ENCODE results near the gene CADM1. TPM values are rescaled to one million over a fixed set of nuclear protein-coding genes. Genes with fewer than 3 reads are reported as not detected.

Gene CADM1
- total and polyA plus RNA-seq, 9 of the 15 experiments (the other 6 are each of a cell fraction or from before 2014, with no cell fraction given) = 0.42 TPM; not detected in 8

- intact Hi-C loops (cut with micrococcal nuclease) (no loop called here), in situ Hi-C loops (cut with MboI) (no loop called here)
- FAIRE-seq (no peak), ATAC-seq (no peak), DNase-seq (ENCODE audit: extremely low read depth in 1 of 4, low spot score in 3 of 4) (no peak)
- Histone ChIP-seq H3K27ac (ENCODE audit: extremely low read depth, low read depth, low read length) (no peak overlapping the region), H3K4me3 (no peak overlapping the region), H3K36me3 (ENCODE audit: control insufficient read depth, insufficient read depth, low read length) (no peaks in the 10 kb centered on the region), H2AFZ (ENCODE audit: low read depth, low read length) (no peak overlapping the region), H4K20me1 (replicated peaks; ENCODE audit: control insufficient read depth, insufficient read depth, low read length) (no peaks in the 10 kb centered on the region), H3K9me3 (replicated peaks; ENCODE audit: control insufficient read depth, insufficient read depth, low read depth, low read length) (no peaks in the 10 kb centered on the region), H3K4me2 (ENCODE audit: insufficient read depth, low read length) (no peak overlapping the region), H3K9ac (ENCODE audit: insufficient read depth in 1 of 2, low read depth in 2 of 2, low read length in 2 of 2) (no peak overlapping the region), H3K4me1 (replicated peaks in 1 of 2; ENCODE audit: control insufficient read depth in 2 of 2, insufficient read depth in 2 of 2, low read length in 2 of 2) (no peaks in the 10 kb centered on the region), H3K79me2 (ENCODE audit: control insufficient read depth, insufficient read depth, low read length) (no peaks in the 10 kb centered on the region), H3K9me1 (ENCODE audit: control insufficient read depth, insufficient read depth, low read length) (no peaks in the 10 kb centered on the region), H3K27me3 (ENCODE audit: control insufficient read depth in 2 of 2, insufficient read depth in 2 of 2, low read length in 2 of 2) (peaks cover 3 to 4% of the 10 kb centered on the region in 2 experiments; a peak in 3 of 5 replicates)
- ChIA-PET POLR2A (no interaction called here), CTCF (ENCODE audit: low intra/inter-chr PET ratio) (no interaction called here)
- BruUV-seq (replicated peaks) = no TSS peak
- WGBS (ENCODE audit: insufficient coverage, low coverage, missing lambda C conversion rate) = 0% methylated on average over 6 of the region's 6 CpGs
- TF ChIP-seq ZNF551 (CRISPR knock-in tag; IDR thresholded peaks at IDR 0.05) = no peak
- no peak for TF ChIP-seq GABPB2 (CRISPR knock-in tag; conservative IDR thresholded peaks at IDR 0.05)
- TF ChIP-seq ZNF311 (CRISPR knock-in tag; IDR thresholded peaks at IDR 0.05) = no peak
- TF ChIP-seq ZSCAN32 (CRISPR knock-in tag; IDR thresholded peaks at IDR 0.05) = no peak
- TF ChIP-seq ARID2 (IDR thresholded peaks at IDR 0.05) = no peak
- TF ChIP-seq, protein P1, sequence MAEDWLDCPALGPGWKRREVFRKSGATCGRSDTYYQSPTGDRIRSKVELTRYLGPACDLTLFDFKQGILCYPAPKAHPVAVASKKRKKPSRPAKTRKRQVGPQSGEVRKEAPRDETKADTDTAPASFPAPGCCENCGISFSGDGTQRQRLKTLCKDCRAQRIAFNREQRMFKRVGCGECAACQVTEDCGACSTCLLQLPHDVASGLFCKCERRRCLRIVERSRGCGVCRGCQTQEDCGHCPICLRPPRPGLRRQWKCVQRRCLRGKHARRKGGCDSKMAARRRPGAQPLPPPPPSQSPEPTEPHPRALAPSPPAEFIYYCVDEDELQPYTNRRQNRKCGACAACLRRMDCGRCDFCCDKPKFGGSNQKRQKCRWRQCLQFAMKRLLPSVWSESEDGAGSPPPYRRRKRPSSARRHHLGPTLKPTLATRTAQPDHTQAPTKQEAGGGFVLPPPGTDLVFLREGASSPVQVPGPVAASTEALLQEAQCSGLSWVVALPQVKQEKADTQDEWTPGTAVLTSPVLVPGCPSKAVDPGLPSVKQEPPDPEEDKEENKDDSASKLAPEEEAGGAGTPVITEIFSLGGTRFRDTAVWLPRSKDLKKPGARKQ (CRISPR knock-in tag; IDR thresholded peaks at IDR 0.05) = no peak
- TF ChIP-seq, protein P2, sequence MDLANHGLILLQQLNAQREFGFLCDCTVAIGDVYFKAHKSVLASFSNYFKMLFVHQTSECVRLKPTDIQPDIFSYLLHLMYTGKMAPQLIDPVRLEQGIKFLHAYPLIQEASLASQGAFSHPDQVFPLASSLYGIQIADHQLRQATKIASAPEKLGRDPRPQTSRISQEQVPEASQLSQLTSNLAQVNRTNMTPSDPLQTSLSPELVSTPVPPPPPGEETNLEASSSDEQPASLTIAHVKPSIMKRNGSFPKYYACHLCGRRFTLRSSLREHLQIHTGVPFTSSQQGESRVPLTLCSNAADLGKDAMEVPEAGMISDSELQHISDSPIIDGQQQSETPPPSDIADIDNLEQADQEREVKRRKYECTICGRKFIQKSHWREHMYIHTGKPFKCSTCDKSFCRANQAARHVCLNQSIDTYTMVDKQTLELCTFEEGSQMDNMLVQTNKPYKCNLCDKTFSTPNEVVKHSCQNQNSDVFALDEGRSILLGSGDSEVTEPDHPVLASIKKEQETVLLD (IDR thresholded peaks at IDR 0.05) = no peak
Observed at GRCh38 chr11:115164774-115165173, 339.4 kb downstream of the CADM1 start.

Measured in K562 (cell line).